Fibroblast of lung (primary cell): ENCODE results near the gene HECTD1. TPM values are rescaled to one million over a fixed set of nuclear protein-coding genes. Genes with fewer than 3 reads are reported as not detected.
A peak's percentile ranks its signal among the peaks of the same experiment; 100 is the strongest.

Experiments used
- DNase-seq, 2 donors: peaks; one replicate each; pipeline versions ENCODE4 v3.0.0 to v3.0.0-alpha.2; 2010; ENCODE audit warnings: low read depth in 2 of 2
- H2AFZ ChIP-seq: 2 replicates; pipeline ENCODE4 v1.5.1; 2012; ENCODE audit warnings: low read length, control low read depth, inconsistent platforms
- H3K27ac ChIP-seq: 2 replicates; pipeline ENCODE4 v1.5.1; 2011; ENCODE audit warnings: low read length, control low read depth; ENCODE audit not compliant: insufficient read depth
- H3K27me3 ChIP-seq: 2 replicates; pipeline ENCODE4 v1.5.1; 2011; ENCODE audit warnings: mild to moderate bottlenecking, low read length; ENCODE audit not compliant: control insufficient read depth, insufficient read depth
- H3K36me3 ChIP-seq: 2 replicates; pipeline ENCODE4 v1.5.1; 2011; ENCODE audit warnings: low read length; ENCODE audit not compliant: control insufficient read depth, insufficient read depth
- H3K4me1 ChIP-seq: 2 replicates; pipeline ENCODE4 v1.5.1; 2011; ENCODE audit warnings: low read length; ENCODE audit not compliant: control insufficient read depth, insufficient read depth; ENCODE audit errors: extremely low read depth
- H3K4me2 ChIP-seq: 2 replicates; pipeline ENCODE4 v1.5.1; 2011; ENCODE audit warnings: low read length, control low read depth; ENCODE audit not compliant: insufficient read depth; ENCODE audit errors: extremely low read depth
- H3K4me3 ChIP-seq, 4 experiments: fragments of 200-600 bp in 1 of 4; sonication (generic) in 1 of 4; replicated peaks in 1 of 4; 2 replicates each; pipeline ENCODE4 v1.5.1; 2011 to 2016; ENCODE audit warnings: low read length in 4 of 4, low read depth in 3 of 4, mild to moderate bottlenecking in 3 of 4, control low read depth in 2 of 4, inconsistent platforms in 1 of 4, mixed read lengths in 1 of 4; ENCODE audit not compliant: insufficient read depth in 1 of 4; ENCODE audit errors: control extremely low read depth in 1 of 4
- H3K79me2 ChIP-seq: 2 replicates; pipeline ENCODE4 v1.5.1; 2012; ENCODE audit warnings: mild to moderate bottlenecking, low read length, inconsistent platforms; ENCODE audit not compliant: control insufficient read depth, insufficient read depth
- H3K9ac ChIP-seq: 2 replicates; pipeline ENCODE4 v1.5.1; 2011; ENCODE audit warnings: mild to moderate bottlenecking, low read length, control low read depth; ENCODE audit not compliant: insufficient read depth
- H3K9me3 ChIP-seq: 2 replicates; pipeline ENCODE4 v1.5.1; 2012; ENCODE audit warnings: low read depth, low read length; ENCODE audit not compliant: control insufficient read depth, insufficient read depth
- H4K20me1 ChIP-seq: 2 replicates; pipeline ENCODE4 v1.5.1; 2011; ENCODE audit warnings: low read length; ENCODE audit not compliant: control insufficient read depth, insufficient read depth; ENCODE audit errors: extremely low read depth
- EZH2 ChIP-seq: IDR thresholded peaks from 2 replicates; pipeline ENCODE4 v1.5.1; 2012; ENCODE audit warnings: low read length, control low read depth, mild to moderate bottlenecking; ENCODE audit errors: missing control alignments
- polyA plus RNA-seq, 2 donors: library from polyadenylated mRNA; depleted of rRNA in 1 of 2; stranded (reverse) in 1 of 2; unstranded in 1 of 2; fragments of >200 nt; gene quantifications; 2 replicates each; pipeline ENCODE4 v1.2.1, GENCODE V29; 2011 to 2012; ENCODE audit warnings: missing spikeins in 1 of 2
- total RNA-seq: library from RNA; depleted of rRNA; stranded (reverse); fragments of >200 nt; gene quantifications from 2 replicates; pipeline ENCODE4 v1.2.1, GENCODE V29; 2014
- TF ChIP-seq, protein P1 (sequence below), 2 donors: IDR thresholded peaks in 1 of 2; conservative IDR thresholded peaks in 1 of 2; 1 replicate in 1 of 2; 2 replicates in 1 of 2; pipeline ENCODE4 v1.5.1; 2011 to 2012; ENCODE audit warnings: low read length in 2 of 2, control low read depth in 1 of 2, inconsistent platforms in 1 of 2, low read depth in 1 of 2, mild to moderate bottlenecking in 1 of 2

Gene HECTD1
- total and polyA plus RNA-seq, 2 donors (not counting 1 experiment from before 2014, with no cell fraction given), result 135 to 534 TPM

DNA sequence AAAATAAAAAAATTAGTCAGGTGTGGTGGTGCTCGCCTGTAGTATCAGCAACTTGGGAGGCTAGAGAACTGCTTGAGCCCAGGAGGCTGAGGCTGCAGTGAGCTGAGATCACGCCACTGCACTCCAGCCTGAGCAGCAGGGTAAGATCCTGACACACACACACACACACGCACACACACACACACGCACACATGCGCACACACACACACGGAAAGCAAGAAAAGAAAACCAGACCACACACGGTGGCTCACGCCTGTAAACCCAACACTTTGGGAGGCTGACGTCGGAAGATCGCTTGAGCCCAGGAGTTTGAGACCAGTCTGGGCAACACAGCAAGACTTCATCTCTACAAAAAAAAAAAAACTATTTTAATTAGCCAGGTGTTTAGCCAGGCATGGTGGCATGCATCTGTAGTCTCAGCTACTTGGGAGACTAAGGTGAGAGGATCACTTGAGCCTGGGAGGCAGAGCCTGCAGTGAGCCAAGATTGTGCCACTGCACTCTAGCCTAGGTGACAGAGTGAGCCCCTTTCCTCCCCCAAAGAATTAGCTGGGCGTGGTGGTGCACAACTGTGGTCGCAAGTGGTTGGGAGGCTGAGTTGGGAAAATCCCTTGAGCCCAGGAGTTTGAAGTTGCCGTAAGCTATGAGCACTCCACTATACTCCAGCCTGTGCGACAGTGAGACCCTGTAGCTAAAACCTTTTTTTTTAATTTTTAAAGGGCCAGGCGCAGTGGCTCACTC, 44.5 kb downstream of the HECTD1 start:
- H4K20me1 ChIP-seq, result no peaks in the 10 kb centered on the region
- TF ChIP-seq, protein P1, sequence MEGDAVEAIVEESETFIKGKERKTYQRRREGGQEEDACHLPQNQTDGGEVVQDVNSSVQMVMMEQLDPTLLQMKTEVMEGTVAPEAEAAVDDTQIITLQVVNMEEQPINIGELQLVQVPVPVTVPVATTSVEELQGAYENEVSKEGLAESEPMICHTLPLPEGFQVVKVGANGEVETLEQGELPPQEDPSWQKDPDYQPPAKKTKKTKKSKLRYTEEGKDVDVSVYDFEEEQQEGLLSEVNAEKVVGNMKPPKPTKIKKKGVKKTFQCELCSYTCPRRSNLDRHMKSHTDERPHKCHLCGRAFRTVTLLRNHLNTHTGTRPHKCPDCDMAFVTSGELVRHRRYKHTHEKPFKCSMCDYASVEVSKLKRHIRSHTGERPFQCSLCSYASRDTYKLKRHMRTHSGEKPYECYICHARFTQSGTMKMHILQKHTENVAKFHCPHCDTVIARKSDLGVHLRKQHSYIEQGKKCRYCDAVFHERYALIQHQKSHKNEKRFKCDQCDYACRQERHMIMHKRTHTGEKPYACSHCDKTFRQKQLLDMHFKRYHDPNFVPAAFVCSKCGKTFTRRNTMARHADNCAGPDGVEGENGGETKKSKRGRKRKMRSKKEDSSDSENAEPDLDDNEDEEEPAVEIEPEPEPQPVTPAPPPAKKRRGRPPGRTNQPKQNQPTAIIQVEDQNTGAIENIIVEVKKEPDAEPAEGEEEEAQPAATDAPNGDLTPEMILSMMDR (conservative IDR thresholded peaks at IDR 0.05 in 1 of 2, IDR thresholded peaks at IDR 0.05 in 1 of 2; ENCODE audit: low read depth in 1 of 2, low read length in 2 of 2), result no peak
- no peak for TF ChIP-seq EZH2
- H3K4me1 ChIP-seq, result peaks cover 14% of the 10 kb centered on the region
- no peak overlapping the region for H3K4me2 ChIP-seq
- H3K36me3 ChIP-seq, result peaks cover 6% of the 10 kb centered on the region
- no peaks in the 10 kb centered on the region for H3K27me3 ChIP-seq
- peaks cover 7% of the 10 kb centered on the region for H3K79me2 ChIP-seq
- DNase-seq, result no peak
- no peak overlapping the region for H3K27ac ChIP-seq
- no peak overlapping the region for H2AFZ ChIP-seq
- H3K9ac ChIP-seq, result no peak overlapping the region
- H3K9me3 ChIP-seq, result no peaks in the 10 kb centered on the region
- no peak overlapping the region for H3K4me3 ChIP-seq

DNA sequence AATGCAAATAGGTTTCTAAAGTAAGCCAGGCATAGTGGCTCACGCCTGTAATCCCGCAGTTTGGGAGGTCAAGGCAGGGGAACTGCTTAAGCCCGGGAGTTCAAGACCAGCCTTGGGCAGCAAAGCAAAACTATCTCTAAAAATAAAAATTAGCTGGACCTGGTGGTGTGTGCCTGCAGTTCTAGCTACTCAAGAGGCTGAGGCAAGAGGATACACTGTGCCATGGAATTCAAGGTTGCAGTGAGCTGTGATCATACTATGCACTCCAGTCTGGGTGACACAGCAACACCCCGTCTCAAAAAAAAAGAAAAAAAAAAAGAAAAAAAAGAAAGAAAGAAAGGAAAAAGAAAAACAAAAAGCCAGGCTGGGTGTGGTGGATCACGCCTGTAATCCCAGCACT, 46.3 kb downstream of the HECTD1 start:
- H2AFZ ChIP-seq, result no peak overlapping the region
- H3K79me2 ChIP-seq, result peaks cover 7% of the 10 kb centered on the region
- H3K36me3 ChIP-seq, result peaks cover 6% of the 10 kb centered on the region
- no peak overlapping the region for H3K4me3 ChIP-seq
- no peaks in the 10 kb centered on the region for H3K27me3 ChIP-seq
- H3K27ac ChIP-seq, result no peak overlapping the region
- no peak overlapping the region for H3K9ac ChIP-seq
- no peak overlapping the region for H3K4me2 ChIP-seq
- DNase-seq, result peak in 1 of 2 donors; percentile 5
- H3K9me3 ChIP-seq, result no peaks in the 10 kb centered on the region
- H4K20me1 ChIP-seq, result no peaks in the 10 kb centered on the region
- peaks cover 14% of the 10 kb centered on the region for H3K4me1 ChIP-seq
- TF ChIP-seq EZH2, result no peak
- TF ChIP-seq, protein P1 (conservative IDR thresholded peaks at IDR 0.05 in 1 of 2, IDR thresholded peaks at IDR 0.05 in 1 of 2; ENCODE audit: low read depth in 1 of 2, low read length in 2 of 2), result no peak

DNA sequence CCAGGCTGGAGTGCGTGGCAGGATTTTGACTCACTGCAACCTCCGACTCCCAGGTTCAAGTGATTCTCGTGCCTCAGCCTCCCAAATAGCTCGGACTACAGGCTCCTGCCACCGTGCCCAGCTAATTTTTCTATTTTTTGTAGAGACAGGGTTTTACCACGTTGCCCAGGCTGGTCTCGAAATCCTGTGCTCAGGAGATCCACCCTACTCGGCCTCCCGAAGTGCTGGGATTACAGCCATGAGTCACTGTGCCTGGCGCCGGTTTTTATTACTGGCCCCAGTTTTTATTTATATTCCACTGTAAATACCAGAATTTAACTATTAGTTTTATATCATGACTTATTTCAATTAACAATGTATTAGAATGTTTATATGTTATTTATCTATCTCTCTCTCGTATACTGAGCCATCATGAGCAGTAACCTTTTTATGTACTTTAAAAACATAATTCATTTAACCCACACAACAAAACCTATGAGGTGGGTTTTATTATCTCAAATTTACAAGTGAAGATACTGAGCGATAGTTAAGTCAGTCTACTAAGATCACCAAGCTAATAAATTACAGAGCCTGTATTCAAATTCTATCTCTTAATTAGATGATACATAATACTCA, 47.8 kb downstream of the HECTD1 start:
- Histone ChIP-seq H3K27ac (peak overlapping the region; percentile 31), H3K9me3 (no peaks in the 10 kb centered on the region), H4K20me1 (no peaks in the 10 kb centered on the region), H3K9ac (no peak overlapping the region), H3K79me2 (peaks cover 7% of the 10 kb centered on the region), H3K4me2 (peak overlapping the region; percentile 19), H3K4me3 (no peak overlapping the region), H2AFZ (no peak overlapping the region), H3K4me1 (peaks cover 6% of the 10 kb centered on the region), H3K27me3 (no peaks in the 10 kb centered on the region), H3K36me3 (peaks cover 4% of the 10 kb centered on the region)
- DNase-seq, result peak in 1 of 2 donors; percentile 65
- TF ChIP-seq EZH2, result no peak
- TF ChIP-seq, protein P1 (conservative IDR thresholded peaks at IDR 0.05 in 1 of 2, IDR thresholded peaks at IDR 0.05 in 1 of 2; ENCODE audit: low read depth in 1 of 2, low read length in 2 of 2), result no peak
